Measurements from ENCODE around the gene USP32. TPM values are rescaled to one million over a fixed set of nuclear protein-coding genes. Genes with fewer than 3 reads are reported as not detected.

The USP32 gene
- total and polyA plus RNA-seq, 10 of the 15 experiments (the other 5 are each of a cell fraction or from before 2014, with no cell fraction given), result 7.8 to 37.3 (median 25.5) TPM

GRCh38 chr17:60392042-60392844 lies at the start of gene USP32 (continued):
- TF ChIP-seq ZBTB4 (CRISPR knock-in tag; IDR thresholded peaks at IDR 0.05) (peak; percentile 80; the same call in 1 of the 2 replicates), CBFB (IDR thresholded peaks at IDR 0.05; ENCODE audit: low read depth) (peak; percentile 32; the same call in 1 of the 2 replicates), GATAD2B (conservative IDR thresholded peaks at IDR 0.05; ENCODE audit: low read depth) (peak; percentile 75), MEF2A (IDR thresholded peaks at IDR 0.05; ENCODE audit: insufficient read depth, low read depth, low read length) (0 out of 2 replicates have a peak, but pooled peaks have one; percentile 17), SIX5 (IDR thresholded peaks at IDR 0.05; ENCODE audit: low read depth, low read length, severe bottlenecking) (no peak), SMC3 (IDR thresholded peaks at IDR 0.05; ENCODE audit: borderline replicate concordance, low read length) (no peak), BCL11A (IDR thresholded peaks at IDR 0.05; ENCODE audit: low read depth, low read length) (no peak), SIN3A (IDR thresholded peaks at IDR 0.05; ENCODE audit: low read depth, low read length) (peak; percentile 56), POLR2AphosphoS5 (IDR thresholded peaks at IDR 0.05; ENCODE audit: low read length) (peak; percentile 66), SP1 (IDR thresholded peaks at IDR 0.05; ENCODE audit: low read depth, low read length) (no peak), FOS (IDR thresholded peaks at IDR 0.05; ENCODE audit: borderline replicate concordance, extremely low read depth, insufficient read length) (peak; percentile 4), RELB (IDR thresholded peaks at IDR 0.05; ENCODE audit: low read depth) (peak; percentile 71)
- TF ChIP-seq, protein P1, sequence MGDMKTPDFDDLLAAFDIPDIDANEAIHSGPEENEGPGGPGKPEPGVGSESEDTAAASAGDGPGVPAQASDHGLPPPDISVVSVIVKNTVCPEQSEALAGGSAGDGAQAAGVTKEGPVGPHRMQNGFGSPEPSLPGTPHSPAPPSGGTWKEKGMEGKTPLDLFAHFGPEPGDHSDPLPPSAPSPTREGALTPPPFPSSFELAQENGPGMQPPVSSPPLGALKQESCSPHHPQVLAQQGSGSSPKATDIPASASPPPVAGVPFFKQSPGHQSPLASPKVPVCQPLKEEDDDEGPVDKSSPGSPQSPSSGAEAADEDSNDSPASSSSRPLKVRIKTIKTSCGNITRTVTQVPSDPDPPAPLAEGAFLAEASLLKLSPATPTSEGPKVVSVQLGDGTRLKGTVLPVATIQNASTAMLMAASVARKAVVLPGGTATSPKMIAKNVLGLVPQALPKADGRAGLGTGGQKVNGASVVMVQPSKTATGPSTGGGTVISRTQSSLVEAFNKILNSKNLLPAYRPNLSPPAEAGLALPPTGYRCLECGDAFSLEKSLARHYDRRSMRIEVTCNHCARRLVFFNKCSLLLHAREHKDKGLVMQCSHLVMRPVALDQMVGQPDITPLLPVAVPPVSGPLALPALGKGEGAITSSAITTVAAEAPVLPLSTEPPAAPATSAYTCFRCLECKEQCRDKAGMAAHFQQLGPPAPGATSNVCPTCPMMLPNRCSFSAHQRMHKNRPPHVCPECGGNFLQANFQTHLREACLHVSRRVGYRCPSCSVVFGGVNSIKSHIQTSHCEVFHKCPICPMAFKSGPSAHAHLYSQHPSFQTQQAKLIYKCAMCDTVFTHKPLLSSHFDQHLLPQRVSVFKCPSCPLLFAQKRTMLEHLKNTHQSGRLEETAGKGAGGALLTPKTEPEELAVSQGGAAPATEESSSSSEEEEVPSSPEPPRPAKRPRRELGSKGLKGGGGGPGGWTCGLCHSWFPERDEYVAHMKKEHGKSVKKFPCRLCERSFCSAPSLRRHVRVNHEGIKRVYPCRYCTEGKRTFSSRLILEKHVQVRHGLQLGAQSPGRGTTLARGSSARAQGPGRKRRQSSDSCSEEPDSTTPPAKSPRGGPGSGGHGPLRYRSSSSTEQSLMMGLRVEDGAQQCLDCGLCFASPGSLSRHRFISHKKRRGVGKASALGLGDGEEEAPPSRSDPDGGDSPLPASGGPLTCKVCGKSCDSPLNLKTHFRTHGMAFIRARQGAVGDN (IDR thresholded peaks at IDR 0.05), result no peak; the same call in 1 of the 2 replicates
- TF ChIP-seq, protein P2, sequence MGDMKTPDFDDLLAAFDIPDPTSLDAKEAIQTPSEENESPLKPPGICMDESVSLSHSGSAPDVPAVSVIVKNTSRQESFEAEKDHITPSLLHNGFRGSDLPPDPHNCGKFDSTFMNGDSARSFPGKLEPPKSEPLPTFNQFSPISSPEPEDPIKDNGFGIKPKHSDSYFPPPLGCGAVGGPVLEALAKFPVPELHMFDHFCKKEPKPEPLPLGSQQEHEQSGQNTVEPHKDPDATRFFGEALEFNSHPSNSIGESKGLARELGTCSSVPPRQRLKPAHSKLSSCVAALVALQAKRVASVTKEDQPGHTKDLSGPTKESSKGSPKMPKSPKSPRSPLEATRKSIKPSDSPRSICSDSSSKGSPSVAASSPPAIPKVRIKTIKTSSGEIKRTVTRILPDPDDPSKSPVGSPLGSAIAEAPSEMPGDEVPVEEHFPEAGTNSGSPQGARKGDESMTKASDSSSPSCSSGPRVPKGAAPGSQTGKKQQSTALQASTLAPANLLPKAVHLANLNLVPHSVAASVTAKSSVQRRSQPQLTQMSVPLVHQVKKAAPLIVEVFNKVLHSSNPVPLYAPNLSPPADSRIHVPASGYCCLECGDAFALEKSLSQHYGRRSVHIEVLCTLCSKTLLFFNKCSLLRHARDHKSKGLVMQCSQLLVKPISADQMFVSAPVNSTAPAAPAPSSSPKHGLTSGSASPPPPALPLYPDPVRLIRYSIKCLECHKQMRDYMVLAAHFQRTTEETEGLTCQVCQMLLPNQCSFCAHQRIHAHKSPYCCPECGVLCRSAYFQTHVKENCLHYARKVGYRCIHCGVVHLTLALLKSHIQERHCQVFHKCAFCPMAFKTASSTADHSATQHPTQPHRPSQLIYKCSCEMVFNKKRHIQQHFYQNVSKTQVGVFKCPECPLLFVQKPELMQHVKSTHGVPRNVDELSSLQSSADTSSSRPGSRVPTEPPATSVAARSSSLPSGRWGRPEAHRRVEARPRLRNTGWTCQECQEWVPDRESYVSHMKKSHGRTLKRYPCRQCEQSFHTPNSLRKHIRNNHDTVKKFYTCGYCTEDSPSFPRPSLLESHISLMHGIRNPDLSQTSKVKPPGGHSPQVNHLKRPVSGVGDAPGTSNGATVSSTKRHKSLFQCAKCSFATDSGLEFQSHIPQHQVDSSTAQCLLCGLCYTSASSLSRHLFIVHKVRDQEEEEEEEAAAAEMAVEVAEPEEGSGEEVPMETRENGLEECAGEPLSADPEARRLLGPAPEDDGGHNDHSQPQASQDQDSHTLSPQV (IDR thresholded peaks at IDR 0.05), result no peak
- TF ChIP-seq, protein P3, sequence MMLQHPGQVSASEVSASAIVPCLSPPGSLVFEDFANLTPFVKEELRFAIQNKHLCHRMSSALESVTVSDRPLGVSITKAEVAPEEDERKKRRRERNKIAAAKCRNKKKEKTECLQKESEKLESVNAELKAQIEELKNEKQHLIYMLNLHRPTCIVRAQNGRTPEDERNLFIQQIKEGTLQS (IDR thresholded peaks at IDR 0.05; ENCODE audit: borderline replicate concordance, extremely low read depth, low read depth, low read length), result no peak

Data from GM12878 (cell line).